ENCODE measurements around the gene ACP2.
"Not testable (repeated sequence)": the region's sequence is repeated elsewhere in the genome, so short reads cannot be mapped to it uniquely, and the experiment has no call there.

ACP2 gene

DNA sequence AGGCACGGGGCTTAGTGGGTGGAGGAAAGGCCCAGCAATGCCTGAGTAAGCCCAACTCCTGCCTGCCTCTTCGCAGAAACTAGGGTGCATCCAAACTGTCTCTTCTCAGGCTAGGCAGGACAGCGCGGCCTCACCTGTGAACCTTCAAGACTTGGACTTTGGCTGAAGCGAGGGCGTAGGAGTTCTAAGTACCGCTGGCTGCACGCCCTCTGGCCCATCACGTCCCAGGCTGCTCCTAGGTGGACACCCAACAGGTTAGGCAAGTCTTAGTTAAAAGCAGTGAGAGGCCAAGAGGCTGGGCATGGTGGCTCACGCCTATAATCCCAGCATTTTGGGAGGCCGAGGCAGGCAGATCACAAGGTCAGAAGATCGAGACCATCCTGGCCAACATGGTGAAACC, 35.7 kb downstream of the ACP2 start:
- DNase-seq (ENCODE audit: low read depth, low spot score) = no peak

DNA sequence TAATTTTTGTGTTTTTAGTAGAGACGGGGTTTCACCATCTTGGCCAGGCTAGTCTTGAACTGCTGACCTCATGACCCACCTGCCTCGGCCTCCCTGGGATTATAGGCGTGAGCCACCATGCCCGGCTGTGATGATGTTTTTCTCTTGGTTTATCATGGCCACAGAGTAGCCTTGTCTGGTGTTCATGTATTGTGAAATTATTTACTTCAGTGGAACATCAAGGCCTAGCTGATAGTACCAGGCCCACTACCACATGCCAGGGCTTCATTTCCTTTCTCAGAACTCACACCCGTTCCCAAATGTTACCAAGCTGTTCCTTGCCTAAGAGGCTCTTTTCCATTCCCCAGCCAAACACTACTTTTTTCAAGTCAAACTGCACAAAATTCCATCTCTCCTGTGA, 40.0 kb downstream of the ACP2 start:
- DNase-seq (ENCODE audit: low read depth, low spot score) = no peak
- H3K27ac ChIP-seq = no peak overlapping the region

More for the DNA sequence above, 35.7 kb downstream of the ACP2 start:
- H3K27ac ChIP-seq = no peak overlapping the region

DNA sequence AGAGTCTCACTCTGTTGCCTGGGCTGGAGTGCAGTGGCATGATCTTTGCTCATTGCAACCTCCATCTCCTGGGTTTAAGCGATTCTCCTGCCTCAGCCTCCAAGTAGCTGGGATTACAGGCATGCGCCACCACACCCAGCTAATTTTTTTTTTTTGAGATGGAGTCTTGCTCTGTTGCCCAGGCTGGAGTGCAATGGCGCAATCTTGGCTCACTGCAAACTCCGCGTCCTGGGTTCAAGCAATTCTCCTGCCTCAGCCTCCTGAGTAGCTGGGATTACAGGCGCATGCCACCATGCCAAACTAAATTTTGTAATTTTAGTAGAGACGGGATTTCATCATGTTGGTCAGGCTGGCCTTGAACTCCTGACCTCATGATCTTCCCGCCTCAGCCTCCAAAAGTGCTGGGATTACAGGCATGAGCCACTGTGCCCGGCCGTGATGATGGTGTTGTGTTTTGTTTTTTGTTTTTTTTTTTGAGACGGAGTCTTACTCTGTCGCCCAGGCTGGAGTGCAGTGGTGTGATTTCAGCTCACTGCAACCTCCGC, 40.5 kb downstream of the ACP2 start:
- not testable (repeated sequence) for H3K27ac ChIP-seq; DNase-seq (ENCODE audit: low read depth, low spot score)

DNA sequence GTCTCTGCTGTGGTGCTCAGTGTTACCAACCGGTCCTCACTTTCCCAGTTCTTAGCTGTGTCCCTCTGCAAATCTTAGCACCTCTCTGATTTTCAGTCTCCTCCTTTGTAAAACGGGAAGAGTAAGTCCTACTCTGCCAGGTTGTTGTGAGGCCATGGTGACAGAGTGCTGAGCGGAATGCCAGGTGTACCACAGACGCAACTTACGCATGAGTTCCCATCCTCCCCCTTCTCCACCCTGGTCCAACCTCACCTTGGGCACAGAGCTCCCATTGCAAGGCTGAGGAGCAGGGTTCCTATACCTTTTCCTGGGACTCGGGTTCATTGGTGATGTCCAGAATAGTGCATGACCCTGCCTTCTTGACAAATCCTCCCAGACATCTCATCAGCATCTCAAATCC, 41.2 kb downstream of the ACP2 start:
- no peak for DNase-seq (ENCODE audit: low read depth, low spot score)
- no peak overlapping the region for H3K27ac ChIP-seq

DNA sequence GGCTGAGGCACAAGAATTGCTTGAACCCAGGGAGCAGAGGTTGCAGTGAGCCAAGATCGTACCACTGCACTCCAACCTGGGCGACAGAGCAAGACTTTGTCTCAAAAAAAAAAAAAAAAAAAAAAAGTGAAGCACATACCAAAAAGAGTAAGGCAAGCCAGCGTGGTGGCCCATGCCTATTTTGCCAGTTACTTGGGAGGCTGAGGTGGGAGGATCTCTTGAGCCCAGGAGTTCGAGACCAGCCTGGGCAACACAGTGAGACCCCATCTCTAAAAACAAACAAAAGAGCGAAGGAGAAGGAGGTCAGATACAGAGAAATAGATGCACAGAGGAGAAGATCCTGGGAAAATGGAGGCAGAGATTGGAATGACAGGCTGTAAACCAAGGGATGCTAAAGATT, 42.0 kb downstream of the ACP2 start:
- not testable (repeated sequence) for H3K27ac ChIP-seq; DNase-seq (ENCODE audit: low read depth, low spot score)

DNA sequence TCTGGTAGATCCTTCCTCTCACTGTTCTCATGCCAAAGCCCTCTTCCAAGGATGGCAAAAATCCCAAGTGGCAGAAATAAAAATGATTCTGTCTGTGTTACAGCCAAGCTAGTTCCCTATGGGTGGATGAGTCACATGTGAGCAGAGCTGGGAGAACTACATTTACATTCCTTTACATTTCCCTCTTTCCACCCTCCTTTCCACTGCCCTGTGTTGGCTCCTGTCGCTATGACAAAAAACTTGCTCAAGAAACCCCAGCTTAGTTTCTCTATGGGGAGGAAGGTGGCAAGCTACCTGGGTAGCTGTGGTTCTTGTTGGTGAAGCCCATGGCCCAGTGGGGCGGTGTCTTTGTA, 44.0 kb downstream of the ACP2 start:
- DNase-seq (ENCODE audit: low read depth, low spot score) = no peak
- H3K27ac ChIP-seq = peak overlapping the region; percentile 53

DNA sequence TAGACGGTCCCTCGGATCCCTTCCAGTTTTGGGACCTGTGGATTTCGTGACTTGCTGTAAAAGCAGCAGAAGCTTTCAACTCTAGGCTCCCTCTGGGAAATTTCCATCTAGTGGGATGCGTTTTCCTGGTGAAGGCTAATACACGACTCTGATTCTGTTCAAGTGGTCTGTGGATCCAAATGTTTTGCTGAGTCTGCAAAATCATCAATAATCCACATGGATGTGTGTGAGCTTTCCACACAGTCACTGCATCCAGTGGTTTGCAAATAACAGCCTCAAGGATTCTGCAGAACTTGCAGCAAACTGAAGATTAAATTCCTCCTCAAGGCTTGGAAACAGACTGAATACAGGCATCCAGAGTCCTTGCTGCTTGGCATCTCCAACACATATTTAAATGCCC, 46.0 kb downstream of the ACP2 start:
- DNase-seq (ENCODE audit: low read depth, low spot score) = no peak
- H3K27ac ChIP-seq = no peak overlapping the region

DNA sequence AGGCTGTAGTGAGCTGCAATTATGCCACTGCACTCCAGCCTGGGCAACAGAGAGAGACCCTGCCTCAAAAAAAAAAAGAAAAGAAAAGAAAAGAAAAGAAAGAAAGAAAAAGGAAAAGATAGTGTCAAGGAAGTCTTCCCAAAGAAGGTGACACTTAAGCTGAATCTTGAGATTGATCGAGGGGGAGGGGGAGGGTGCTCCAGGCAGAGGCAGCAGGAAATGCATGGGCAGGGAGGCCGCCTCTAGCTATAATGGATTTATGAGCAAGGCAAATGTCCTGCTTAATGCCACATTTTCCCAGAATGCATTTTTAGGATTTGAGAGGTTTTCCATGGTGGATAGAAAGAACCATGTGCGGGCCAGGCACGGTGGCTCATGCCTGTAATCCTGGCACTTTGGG, 47.6 kb downstream of the ACP2 start:
- DNase-seq (ENCODE audit: low read depth, low spot score) = no peak
- H3K27ac ChIP-seq = no peak overlapping the region

DNA sequence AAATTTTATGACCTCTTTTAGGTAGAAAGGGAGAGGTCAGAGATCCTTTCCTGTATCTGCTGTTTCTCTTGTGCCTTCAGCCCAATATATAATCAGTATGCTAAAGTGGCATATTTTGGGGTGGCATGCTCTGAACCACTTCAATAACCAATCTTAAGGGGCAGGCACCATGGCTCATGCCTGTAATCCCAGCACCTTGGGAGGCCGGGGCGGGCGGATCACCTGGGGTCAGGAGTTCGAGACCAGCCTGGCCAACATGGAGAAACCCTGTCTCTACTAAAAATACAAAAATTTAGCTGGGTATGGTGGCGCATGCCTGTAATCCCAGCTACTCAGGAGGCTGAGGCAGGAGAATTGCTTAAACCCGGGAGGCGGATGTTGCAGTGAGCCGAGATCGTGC, 50.5 kb downstream of the ACP2 start:
- H3K27ac ChIP-seq; DNase-seq (ENCODE audit: low read depth, low spot score): not testable (repeated sequence)

DNA sequence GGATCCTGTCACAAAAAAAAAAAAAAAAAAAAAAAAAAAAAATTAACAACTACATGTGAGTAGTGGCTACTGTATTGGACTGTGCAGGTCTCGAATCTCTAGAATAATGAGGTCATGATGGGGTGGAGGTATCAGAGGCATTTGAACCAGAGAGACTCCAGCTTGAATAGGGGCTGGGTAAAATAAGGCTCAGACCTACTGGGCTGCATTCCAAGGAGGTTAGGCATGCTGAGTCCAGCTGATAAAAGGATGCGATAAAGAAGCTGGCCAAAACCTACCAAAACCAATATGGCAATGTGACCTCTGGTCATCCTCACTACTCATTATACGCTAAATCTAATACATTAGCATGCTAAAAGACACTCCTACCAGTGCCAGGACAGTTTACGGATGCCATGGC, 56.5 kb downstream of the ACP2 start:
- no peak for DNase-seq (ENCODE audit: low read depth, low spot score)
- no peak overlapping the region for H3K27ac ChIP-seq

DNA sequence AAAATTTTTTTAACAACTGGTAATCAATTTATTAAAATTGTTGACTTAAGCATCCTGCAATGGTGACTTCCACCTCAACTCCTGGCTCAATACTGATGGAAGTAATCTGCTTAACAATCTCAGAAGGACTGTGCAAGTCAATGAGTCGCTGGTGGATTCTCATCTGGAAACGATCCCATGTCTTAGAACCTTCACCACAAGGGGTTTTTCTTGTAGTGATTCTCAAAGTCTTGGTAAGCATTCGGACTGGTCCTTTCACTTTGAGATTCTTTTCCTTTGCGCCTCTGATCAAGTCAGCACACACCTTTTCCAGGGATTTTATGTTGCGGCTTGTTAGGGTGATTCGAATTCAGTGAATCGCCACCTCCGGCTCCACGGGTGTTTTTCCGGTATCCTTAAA, 57.5 kb downstream of the ACP2 start:
- not testable (repeated sequence) for H3K27ac ChIP-seq; DNase-seq (ENCODE audit: low read depth, low spot score)

Data from epithelial cell of prostate (primary cell).